Body of pancreas (tissue), 4 donors: ENCODE results near the gene PDE3A. TPM values are rescaled to one million over a fixed set of nuclear protein-coding genes. Genes with fewer than 3 reads are reported as not detected.

Source experiments
- ATAC-seq: fragments of 150-250 bp; one replicate; pipeline ENCODE4 v1.9.1; 2016
- DNase-seq, 4 donors: peaks; one replicate each; pipeline ENCODE4 v3.0.0-alpha.2; 2019
- H3K27ac ChIP-seq, 4 donors: fragments of 200-600 bp; sonication (generic); 1 replicate in 3 of 4; 2 replicates in 1 of 4; pipeline versions ENCODE4 v1.5.1 to v1.6.1; 2016 to 2019; ENCODE audit warnings: mild to moderate bottlenecking in 1 of 4, mixed read lengths in 1 of 4, moderate library complexity in 1 of 4
- H3K27me3 ChIP-seq, 2 donors: fragments of 200-600 bp; sonication (generic); one replicate each; pipeline ENCODE4 v1.6.0; 2016; ENCODE audit warnings: mild to moderate bottlenecking in 1 of 2
- H3K36me3 ChIP-seq, 2 donors: fragments of 200-600 bp; sonication (generic); replicated peaks in 1 of 2; 2 replicates each; pipeline ENCODE4 v1.5.1; 2016; ENCODE audit warnings: low read depth in 2 of 2; ENCODE audit not compliant: insufficient read depth in 1 of 2
- H3K4me1 ChIP-seq: fragments of 200-600 bp; sonication (generic); one replicate; pipeline ENCODE4 v1.6.0; 2016
- H3K4me3 ChIP-seq, 2 donors: fragments of 200-600 bp; sonication (generic); 1 replicate in 1 of 2; 2 replicates in 1 of 2; pipeline ENCODE4 v1.5.1; 2016 to 2019
- H3K9me3 ChIP-seq, 3 donors: fragments of 200-600 bp; sonication (generic); 1 replicate in 2 of 3; 2 replicates in 1 of 3; pipeline ENCODE4 v1.5.1; 2016
- POLR2A ChIP-seq, 3 donors: fragments of 450-650 bp; IDR thresholded peaks; one replicate each; pipeline ENCODE4 v1.6.1; 2016; ENCODE audit warnings: antibody characterized with exemption in 3 of 3, mild to moderate bottlenecking in 2 of 3
- WGBS, 2 donors: methylation state at CpG; one replicate each; pipeline ENCODE4 v1.1.5; 2017; 5-methylcytosine and 5-hydroxymethylcytosine counted together
- intact Hi-C: fragments of 100-400 bp; cut with DNase I; formaldehyde crosslinking; loops from one replicate; pipeline ENCODE4 v1.15.1; 2023
- total RNA-seq, 2 donors: library from RNA; depleted of rRNA; stranded (reverse); fragments of >200 nt; gene quantifications; one replicate each; pipeline ENCODE4 v1.1.0, GENCODE V29; 2016
- TF ChIP-seq, protein P1 (sequence below), 7 experiments: fragments of 450-650 bp in 4 of 7; fragments of 200-600 bp in 3 of 7; sonication (generic) in 3 of 7; IDR thresholded peaks; one replicate each; pipeline ENCODE4 v1.5.1; 2016 to 2019; ENCODE audit warnings: antibody characterized with exemption in 7 of 7

Gene PDE3A
- total RNA-seq, 2 donors from 2014 or later: 20.5 to 28.3 TPM

DNA sequence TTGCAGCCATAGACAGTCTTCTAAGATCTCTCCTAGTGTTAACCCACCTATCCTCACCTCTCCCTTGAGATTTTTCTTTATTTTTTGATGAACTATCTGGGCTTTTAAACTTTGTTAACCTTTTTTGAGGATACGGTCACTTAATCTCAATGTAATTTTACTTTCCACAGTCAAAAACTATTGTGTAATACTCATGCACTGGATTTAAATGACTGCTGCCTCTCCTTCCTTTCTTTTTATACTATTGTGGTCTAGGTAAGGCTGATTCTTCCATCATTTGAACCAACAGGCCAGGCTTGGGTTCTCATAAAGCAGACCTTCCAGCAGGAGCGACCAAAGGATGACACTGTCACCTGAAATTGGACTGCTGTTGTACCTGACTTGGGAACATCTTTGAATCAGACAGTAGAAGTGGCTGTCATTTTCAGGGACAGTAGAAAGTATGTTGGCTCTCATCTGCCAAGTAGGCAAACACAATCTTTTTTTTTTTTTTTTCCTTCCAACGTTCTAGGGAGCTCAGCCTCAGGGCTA, 689 bp upstream of the PDE3A start:
- Histone ChIP-seq H3K9me3 (no peaks in the 10 kb centered on the region), H3K4me1 (peaks cover 22% of the 10 kb centered on the region), H3K27me3 (no peaks in the 10 kb centered on the region), H3K27ac (peak overlapping the region in 3 of 4 donors; percentile 79 to 84 (median 83)), H3K4me3 (no peak overlapping the region), H3K36me3 (no peaks in the 10 kb centered on the region)
- no peak for DNase-seq
- 23 to 33% methylated on average over 3 of the region's 3 CpGs for WGBS, 2 donors
- no peak for ATAC-seq
- no peak for TF ChIP-seq POLR2A (IDR thresholded peaks at IDR 0.05)
- TF ChIP-seq, protein P1, sequence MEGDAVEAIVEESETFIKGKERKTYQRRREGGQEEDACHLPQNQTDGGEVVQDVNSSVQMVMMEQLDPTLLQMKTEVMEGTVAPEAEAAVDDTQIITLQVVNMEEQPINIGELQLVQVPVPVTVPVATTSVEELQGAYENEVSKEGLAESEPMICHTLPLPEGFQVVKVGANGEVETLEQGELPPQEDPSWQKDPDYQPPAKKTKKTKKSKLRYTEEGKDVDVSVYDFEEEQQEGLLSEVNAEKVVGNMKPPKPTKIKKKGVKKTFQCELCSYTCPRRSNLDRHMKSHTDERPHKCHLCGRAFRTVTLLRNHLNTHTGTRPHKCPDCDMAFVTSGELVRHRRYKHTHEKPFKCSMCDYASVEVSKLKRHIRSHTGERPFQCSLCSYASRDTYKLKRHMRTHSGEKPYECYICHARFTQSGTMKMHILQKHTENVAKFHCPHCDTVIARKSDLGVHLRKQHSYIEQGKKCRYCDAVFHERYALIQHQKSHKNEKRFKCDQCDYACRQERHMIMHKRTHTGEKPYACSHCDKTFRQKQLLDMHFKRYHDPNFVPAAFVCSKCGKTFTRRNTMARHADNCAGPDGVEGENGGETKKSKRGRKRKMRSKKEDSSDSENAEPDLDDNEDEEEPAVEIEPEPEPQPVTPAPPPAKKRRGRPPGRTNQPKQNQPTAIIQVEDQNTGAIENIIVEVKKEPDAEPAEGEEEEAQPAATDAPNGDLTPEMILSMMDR (IDR thresholded peaks at IDR 0.05): no peak
- intact Hi-C loops: no loop called here

GRCh38 chr12:20368651-20369304, 441 bp downstream of the PDE3A start:
- ATAC-seq (peak; percentile 41), DNase-seq (peak in 3 of 4 donors; percentile 12 to 28 (median 16))
- Histone ChIP-seq H3K4me1 (peaks cover 22% of the 10 kb centered on the region), H3K27ac (peak overlapping the region; percentile 46 to 84 (median 81)), H3K36me3 (no peaks in the 10 kb centered on the region), H3K27me3 (no peaks in the 10 kb centered on the region), H3K9me3 (no peaks in the 10 kb centered on the region), H3K4me3 (peak overlapping the region; percentile 18 to 28)
- WGBS, 2 donors: 1% methylated on average over 44 to 50 of the region's 50 CpGs
- TF ChIP-seq, protein P1 (IDR thresholded peaks at IDR 0.05): no peak
- no peak for TF ChIP-seq POLR2A (IDR thresholded peaks at IDR 0.05)
- intact Hi-C loops: no loop called here

GRCh38 chr12:20369305-20370013, 1.1 kb downstream of the PDE3A start:
- 0 to 1% methylated on average over 24 to 63 of the region's 63 CpGs for WGBS, 2 donors
- Histone ChIP-seq H3K9me3 (no peaks in the 10 kb centered on the region), H3K4me3 (peak overlapping the region; percentile 18 to 28), H3K36me3 (no peaks in the 10 kb centered on the region), H3K27ac (peak overlapping the region; percentile 46 to 84 (median 81)), H3K4me1 (peaks cover 22% of the 10 kb centered on the region), H3K27me3 (no peaks in the 10 kb centered on the region)
- ATAC-seq: peak; percentile 69
- intact Hi-C loops: loop anchor here (10.0 kb wide), 1 partner anchor 455 kb away; no protein-coding TSS in a partner anchor
- DNase-seq: peak; percentile 54 to 65 (median 60)
- TF ChIP-seq, protein P1 (IDR thresholded peaks at IDR 0.05): peak in 4 of 7 experiments; percentile 25 to 42 (median 36)
- peak; percentile 47 to 74 (median 71) for TF ChIP-seq POLR2A (IDR thresholded peaks at IDR 0.05)

DNA sequence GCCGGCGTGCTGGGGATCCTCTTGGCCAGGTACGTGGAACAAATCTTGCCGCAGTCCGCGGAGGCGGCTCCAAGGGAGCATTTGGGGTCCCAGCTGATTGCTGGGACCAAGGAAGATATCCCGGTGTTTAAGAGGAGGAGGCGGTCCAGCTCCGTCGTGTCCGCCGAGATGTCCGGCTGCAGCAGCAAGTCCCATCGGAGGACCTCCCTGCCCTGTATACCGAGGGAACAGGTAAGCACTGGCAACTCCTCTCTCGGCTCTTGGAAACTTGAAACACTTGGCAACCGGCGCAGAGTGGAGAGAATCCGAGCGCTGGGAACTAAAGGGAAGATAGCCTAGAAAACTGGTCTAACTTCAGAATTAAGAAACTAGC, 1.7 kb downstream of the PDE3A start:
- ATAC-seq (peak; percentile 31), DNase-seq (peak; percentile 36 to 40 (median 40))
- intact Hi-C loops: loop anchor here (10.0 kb wide), 1 partner anchor 455 kb away; no protein-coding TSS in a partner anchor
- TF ChIP-seq POLR2A (IDR thresholded peaks at IDR 0.05): no peak
- TF ChIP-seq, protein P1 (IDR thresholded peaks at IDR 0.05): no peak
- Histone ChIP-seq H3K4me3 (peak overlapping the region; percentile 18 to 28), H3K36me3 (no peaks in the 10 kb centered on the region), H3K27ac (peak overlapping the region; percentile 46 to 84 (median 81)), H3K9me3 (no peaks in the 10 kb centered on the region), H3K27me3 (no peaks in the 10 kb centered on the region), H3K4me1 (peaks cover 22% of the 10 kb centered on the region)
- WGBS, 2 donors: 1 to 2% methylated on average over 21 of the region's 21 CpGs
